Measurements from ENCODE around the gene GJD3.

DNA sequence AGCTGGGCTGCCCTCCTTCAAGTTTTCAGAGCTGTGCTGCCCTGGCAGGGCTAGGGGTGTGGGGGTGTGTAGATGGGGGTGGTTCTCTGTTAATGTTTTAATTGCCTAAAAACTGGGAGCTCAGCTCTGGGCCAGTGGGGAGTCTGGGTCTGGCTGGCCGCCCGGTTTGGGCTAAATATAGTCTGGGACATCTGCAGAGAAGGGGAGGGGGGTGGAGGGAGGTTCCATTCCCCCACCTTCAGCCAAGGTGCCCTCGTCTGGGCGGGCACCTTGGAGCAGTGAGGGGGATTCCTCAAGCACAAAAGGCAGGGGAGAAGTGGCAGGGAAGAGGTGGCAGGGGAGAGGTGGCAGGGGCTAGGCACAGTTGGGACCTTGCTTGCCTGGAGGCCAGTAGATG is 42.6 kb downstream of the GJD3 start:
- TF ChIP-seq RFX5 (IDR thresholded peaks at IDR 0.05; ENCODE audit: low read depth, low read length) (no peak), EZH2 (IDR thresholded peaks at IDR 0.05; ENCODE audit: borderline replicate concordance, low read depth, low read length) (no peak), NFE2 (IDR thresholded peaks at IDR 0.05; ENCODE audit: low read depth) (no peak), ZNF583 (CRISPR knock-in tag; IDR thresholded peaks at IDR 0.05) (no peak), SIN3A (IDR thresholded peaks at IDR 0.05; ENCODE audit: borderline replicate concordance in 2 of 2, control insufficient read depth in 1 of 2, low read depth in 2 of 2, low read length in 2 of 2) (no peak), PHF21A (IDR thresholded peaks at IDR 0.05; ENCODE audit: borderline replicate concordance, low read depth) (no peak), FOXP1 (CRISPR knock-in tag; IDR thresholded peaks at IDR 0.05) (no peak), GATAD2B (IDR thresholded peaks at IDR 0.05; ENCODE audit: borderline replicate concordance) (no peak)
- TF ChIP-seq, protein P1, sequence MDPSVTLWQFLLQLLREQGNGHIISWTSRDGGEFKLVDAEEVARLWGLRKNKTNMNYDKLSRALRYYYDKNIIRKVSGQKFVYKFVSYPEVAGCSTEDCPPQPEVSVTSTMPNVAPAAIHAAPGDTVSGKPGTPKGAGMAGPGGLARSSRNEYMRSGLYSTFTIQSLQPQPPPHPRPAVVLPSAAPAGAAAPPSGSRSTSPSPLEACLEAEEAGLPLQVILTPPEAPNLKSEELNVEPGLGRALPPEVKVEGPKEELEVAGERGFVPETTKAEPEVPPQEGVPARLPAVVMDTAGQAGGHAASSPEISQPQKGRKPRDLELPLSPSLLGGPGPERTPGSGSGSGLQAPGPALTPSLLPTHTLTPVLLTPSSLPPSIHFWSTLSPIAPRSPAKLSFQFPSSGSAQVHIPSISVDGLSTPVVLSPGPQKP (CRISPR knock-in tag; IDR thresholded peaks at IDR 0.05) = no peak
- TF ChIP-seq, protein P2, sequence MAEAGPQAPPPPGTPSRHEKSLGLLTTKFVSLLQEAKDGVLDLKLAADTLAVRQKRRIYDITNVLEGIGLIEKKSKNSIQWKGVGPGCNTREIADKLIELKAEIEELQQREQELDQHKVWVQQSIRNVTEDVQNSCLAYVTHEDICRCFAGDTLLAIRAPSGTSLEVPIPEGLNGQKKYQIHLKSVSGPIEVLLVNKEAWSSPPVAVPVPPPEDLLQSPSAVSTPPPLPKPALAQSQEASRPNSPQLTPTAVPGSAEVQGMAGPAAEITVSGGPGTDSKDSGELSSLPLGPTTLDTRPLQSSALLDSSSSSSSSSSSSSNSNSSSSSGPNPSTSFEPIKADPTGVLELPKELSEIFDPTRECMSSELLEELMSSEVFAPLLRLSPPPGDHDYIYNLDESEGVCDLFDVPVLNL (CRISPR knock-in tag; IDR thresholded peaks at IDR 0.05; ENCODE audit: low read depth) = no peak
- TF ChIP-seq, protein P3, sequence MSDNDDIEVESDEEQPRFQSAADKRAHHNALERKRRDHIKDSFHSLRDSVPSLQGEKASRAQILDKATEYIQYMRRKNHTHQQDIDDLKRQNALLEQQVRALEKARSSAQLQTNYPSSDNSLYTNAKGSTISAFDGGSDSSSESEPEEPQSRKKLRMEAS (CRISPR knock-in tag; IDR thresholded peaks at IDR 0.05) = no peak
- TF ChIP-seq, protein P4, sequence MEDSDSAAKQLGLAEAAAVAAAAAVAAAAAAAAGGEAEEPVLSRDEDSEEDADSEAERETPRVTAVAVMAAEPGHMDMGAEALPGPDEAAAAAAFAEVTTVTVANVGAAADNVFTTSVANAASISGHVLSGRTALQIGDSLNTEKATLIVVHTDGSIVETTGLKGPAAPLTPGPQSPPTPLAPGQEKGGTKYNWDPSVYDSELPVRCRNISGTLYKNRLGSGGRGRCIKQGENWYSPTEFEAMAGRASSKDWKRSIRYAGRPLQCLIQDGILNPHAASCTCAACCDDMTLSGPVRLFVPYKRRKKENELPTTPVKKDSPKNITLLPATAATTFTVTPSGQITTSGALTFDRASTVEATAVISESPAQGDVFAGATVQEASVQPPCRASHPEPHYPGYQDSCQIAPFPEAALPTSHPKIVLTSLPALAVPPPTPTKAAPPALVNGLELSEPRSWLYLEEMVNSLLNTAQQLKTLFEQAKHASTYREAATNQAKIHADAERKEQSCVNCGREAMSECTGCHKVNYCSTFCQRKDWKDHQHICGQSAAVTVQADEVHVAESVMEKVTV (CRISPR knock-in tag; IDR thresholded peaks at IDR 0.05) = no peak
- TF ChIP-seq, protein P5, sequence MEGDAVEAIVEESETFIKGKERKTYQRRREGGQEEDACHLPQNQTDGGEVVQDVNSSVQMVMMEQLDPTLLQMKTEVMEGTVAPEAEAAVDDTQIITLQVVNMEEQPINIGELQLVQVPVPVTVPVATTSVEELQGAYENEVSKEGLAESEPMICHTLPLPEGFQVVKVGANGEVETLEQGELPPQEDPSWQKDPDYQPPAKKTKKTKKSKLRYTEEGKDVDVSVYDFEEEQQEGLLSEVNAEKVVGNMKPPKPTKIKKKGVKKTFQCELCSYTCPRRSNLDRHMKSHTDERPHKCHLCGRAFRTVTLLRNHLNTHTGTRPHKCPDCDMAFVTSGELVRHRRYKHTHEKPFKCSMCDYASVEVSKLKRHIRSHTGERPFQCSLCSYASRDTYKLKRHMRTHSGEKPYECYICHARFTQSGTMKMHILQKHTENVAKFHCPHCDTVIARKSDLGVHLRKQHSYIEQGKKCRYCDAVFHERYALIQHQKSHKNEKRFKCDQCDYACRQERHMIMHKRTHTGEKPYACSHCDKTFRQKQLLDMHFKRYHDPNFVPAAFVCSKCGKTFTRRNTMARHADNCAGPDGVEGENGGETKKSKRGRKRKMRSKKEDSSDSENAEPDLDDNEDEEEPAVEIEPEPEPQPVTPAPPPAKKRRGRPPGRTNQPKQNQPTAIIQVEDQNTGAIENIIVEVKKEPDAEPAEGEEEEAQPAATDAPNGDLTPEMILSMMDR (IDR thresholded peaks at IDR 0.05 in 2 of 3, conservative IDR thresholded peaks at IDR 0.05 in 1 of 3; ENCODE audit: insufficient read depth in 2 of 3, low read depth in 1 of 3, low read length in 3 of 3) = no peak

All from K562 (cell line).